GM19438 (cell line): ENCODE measurements around the gene EPHB3.
A peak's percentile ranks its signal among the peaks of the same experiment; 100 is the strongest.

ENCODE experiments used
- ATAC-seq: cut with Tn5 transposase; IDR thresholded peaks from one replicate; pipeline ENCODE4 v1.9.1; 2021; ENCODE audit warnings: low read depth; ENCODE audit not compliant: unreplicated experiment

The EPHB3 gene

DNA sequence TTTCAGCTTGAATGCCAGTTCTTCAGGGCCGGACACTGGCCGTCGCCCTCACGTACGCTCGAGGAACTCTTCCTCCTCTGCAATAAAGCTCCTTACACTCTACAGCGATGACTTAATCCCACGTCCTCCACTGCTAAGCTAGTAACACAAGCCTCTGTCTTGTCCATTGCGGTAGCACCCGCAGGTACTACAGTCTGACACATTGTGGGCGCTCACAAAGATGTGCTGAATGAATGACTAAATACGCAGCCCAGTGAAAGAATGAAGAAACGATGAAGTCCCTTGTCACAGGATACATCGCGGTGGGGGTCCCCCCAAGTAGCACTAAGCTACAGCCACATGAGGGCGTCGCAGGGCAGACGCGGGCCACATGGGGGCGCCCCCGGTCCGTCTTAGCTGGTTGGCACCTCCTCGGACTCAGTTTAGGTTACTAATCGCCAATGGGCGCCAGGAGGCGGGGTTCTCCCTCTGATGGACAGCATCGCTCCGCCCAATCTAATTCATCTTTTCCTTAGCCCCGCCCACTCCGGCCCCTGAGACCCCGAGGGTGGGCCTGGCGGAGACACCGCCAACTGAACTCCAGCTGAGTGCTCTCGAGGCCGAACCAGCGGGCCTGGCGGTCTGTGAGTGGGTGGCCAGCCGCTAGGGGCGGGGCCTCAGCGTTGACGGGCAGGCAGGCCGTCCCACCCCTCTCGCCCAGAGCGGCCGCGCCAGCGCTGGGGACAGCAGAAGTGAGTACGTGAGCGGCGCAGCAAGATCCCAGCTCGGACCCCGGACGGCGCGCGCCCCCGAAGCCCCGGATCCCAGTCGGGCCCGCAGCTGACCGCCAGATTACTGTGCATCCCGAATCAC is at the start of gene EPHB3:
TSS of gene EPHB3 (plus strand) at position 725 of the 852 bp plus-strand sequence. CDS start 451 bp downstream, outside the sequence.
- ATAC-seq: peak; percentile 91

DNA sequence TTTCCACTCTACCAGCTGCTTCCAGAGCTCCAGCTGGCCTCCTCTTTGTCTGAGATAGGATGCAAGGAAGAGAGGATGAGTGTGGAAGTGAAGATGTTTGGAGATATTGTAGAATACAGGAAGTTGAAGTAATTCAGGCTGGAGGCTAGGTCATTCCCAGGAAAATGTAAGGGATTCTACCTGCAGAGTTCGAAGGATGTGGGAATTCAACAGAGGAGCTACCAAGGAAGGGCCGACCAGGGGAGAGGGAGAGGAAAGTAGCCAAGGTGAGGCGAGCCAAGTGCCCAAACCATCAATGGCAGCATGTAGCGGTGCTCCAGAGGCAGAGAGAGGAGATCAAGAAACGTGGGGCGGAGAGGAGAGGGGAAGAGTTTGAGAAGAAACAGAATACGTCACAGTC is 49.0 kb upstream of the EPHB3 start:
- no peak for ATAC-seq

DNA sequence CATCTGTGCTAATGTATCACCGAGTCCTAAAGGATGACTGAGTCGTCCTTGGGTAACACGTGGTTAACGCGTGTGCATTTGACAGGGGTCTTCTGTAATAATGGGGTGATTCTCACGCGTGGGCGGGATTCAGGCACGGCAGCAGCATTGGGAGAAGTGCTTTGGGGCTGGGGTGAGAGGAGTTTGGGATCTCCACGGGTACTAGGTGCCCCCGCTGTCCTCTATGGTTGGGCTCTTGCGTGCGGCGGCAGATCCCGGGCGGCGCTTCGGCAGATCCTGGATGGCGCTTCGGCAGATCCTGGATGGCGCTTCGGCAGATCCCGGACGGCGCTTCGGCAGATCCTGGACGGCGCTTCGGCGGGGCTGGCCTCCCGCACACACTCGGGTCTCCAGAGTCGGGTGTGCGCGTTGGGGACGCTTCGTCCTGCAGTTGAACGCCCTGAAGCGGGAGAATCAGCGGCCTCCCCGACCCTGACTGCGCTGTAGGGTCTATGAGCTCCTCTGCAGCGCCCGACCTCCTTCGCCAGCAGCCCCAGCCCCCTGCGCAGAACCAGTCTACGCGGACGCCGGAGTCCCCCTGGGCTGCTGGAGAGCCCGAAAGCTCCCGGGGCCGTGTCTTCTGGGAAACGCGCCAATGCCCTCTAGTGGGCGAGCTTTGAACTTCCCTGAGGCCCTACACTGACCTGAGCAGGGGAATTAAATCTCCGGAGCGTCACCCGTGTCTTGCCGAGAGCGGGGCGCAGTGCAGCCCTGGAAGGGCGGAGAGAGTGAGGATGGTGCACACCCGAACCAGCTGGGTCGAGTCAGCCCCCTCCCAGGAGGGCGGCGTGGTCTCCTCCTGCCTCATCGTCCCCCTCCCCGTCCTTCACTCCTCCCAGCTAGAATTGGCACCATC is 48.1 kb upstream of the EPHB3 start:
- no peak for ATAC-seq

DNA sequence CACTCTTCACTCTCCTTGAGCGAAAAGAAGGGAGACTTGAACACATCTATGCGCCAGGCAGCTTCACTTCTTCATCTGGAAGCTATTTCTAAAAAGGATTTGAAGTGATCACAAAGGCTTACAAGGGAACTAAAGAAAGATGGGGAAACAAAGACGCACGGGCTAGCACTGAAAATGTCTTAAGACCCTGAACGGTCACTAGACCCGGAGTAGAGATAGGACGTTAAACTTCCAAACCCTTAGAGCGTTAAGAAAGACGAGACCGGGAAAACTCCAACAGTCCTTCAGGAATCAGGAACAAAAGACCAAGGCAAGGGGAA is 47.5 kb upstream of the EPHB3 start:
- ATAC-seq: no peak

DNA sequence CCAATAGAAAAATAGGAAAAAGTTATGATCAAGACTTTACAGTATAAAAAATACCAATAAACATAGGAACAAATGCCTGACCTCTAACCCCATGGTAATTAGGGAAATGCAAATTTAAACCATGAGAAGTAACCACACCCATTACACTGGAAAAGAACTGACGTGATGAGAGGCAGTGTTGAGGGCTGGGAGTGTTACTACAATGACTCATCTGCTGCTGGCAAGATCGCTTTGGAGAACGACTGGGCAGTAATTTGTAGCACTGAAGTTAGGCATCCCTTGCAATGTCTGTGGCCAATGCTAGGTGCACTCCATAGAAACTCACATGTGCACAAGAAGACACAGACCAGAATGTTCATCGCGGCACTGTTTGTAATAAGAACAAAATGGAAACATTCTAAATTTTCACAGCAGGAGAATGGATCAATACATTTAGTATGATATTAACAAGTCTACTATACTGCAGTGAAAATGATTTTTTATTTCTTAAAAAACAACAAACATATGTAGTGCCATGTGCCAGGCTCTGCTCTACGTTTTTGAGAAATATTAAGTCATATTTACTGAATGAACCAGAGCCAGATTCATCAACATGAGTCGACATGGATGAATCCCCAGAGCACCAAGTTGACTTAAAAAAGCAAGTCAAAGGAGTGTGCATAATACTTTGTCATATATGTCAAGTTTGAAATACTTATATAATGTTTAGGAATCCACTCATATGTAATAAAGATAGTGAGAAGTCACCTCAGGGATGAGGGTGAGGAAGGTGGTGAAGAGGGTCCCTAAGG is 37.6 kb upstream of the EPHB3 start:
- ATAC-seq: no peak

DNA sequence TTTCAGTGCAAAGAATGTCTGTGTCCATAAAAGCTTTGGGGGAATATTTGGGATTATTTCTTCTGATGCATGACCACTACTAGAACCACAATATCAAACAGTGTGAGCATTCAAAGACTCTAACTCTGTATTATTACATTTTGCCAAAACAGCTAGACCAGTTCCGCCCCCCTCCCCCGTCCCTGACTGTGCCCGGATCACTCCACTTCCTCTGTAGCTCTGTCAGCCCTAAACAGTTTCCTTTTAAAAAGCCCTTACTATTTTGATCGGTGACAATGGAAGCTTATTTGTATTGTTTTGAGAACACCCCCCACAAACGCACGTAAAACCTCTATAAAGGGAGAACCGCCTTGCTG is 36.6 kb upstream of the EPHB3 start:
- ATAC-seq: no peak

DNA sequence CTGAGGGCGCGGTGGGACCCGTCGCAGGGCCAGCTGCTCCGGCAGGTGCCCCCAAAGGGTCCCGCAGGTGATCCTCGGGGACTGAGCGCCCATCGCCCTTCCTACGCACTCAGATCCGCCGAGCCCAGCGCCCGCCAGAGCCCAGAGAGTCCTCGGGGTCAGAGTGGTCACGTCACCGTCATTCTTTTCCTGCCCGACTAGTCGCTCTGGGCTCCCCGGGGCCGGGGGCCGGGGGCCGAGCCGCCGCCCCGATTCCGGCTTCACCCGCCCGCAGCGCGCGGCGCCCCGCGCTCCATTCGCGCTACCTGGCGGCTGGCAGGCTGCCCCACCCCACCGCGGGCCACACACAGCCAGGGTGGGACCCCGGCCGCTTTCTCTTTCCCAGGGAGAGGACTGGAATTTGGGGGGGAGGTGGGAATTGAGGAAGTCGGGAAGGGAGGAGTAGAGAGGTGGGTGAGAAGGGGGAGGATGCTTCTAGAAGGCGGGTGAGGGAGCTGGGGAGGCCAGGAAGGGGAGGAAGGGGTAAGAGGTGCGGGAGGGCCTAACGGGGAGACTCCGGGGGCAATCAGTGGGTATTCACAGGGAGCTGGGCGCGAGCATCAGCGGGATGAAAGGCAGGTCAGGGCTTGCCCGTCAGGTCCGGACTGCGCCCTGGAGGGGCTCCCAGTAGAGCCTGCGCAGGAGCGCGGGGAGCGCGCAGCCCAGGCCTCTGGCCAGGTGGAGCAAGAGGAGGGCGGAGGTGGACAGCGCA is 36.1 kb upstream of the EPHB3 start:
- ATAC-seq: no peak

DNA sequence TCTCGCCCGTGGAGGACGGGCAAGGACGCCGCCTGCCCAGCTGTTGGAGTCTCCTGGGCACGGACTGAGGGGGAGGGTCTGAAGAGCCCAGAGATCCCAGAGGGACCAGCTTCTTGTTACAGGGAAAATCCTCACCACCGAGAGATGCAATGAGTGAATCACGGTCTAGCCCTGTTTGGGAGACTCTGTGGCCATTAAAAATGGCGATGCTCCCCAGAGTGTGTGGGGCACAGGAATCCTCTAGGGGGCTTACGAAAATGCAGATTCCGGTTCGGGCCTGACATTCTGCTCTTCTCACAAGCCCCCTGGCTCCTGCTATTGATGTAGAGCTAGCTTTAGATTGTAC is 35.5 kb upstream of the EPHB3 start:
- no peak for ATAC-seq

DNA sequence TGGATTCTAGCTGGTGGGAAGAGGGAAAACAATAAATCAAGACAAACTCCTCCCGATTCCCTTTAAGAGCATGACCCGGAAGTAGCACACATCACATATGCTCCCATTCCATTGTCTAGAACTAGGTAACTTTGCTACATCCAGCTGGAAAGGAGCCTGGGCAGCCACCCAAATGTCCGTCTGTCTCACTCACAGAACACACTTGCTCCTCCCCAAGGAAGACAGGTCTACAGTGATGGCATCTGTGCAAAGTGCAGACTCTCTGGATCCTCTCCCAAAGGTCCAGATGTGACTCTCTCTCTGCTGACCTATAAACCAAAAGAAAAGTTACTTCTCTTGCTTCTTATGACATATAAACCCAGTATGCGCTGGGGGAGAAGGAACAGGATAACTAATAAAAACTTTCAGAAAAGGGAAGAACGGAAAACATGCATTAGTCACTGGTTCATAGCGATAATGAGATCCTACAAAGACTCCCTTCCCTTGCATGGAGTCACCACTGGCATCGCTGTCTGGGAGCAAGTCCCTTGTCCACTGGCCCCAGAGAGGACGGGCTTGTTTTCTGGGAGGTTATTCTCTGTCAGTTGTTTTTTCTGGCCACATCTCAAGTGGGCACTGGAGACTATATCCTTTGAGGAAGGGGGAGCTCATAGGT is 29.8 kb upstream of the EPHB3 start:
- ATAC-seq: no peak

DNA sequence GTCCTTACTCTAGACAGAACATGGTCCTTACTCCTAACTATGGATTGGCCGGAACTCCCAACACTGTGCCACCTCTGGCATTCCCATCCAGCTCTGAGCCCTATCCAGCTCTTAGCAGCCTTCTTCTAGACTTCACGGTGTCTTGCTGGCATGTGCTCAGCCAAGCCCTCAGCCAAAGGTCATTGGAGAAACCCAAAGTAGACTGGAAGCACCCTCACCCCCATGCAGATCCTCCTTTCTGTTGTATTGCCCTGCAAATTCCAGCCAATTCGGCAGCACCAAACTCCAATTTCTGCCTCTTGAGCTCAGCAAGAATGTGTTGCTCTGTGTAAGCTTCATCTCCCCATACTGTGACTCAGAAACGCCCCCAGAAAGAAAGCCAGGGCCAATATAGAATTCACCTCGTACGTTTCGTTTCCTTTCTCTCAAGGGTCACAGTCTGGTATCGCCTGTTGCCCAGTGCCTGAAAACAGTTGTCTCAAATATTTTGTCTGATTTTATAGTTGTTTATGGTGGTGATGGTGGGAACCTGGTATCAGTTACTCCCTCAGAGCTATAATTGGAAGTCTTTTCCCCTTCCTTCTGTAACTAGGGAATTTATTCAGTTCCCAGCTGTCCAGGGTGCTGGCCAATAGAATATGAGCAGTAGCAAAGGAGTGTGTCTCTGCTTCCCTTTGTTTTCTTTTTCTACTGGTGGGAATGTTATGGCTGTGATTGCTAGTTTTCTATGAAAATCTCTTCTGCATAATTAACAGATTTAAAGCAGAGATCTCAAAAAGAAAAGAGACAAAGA is 28.4 kb upstream of the EPHB3 start:
- ATAC-seq: no peak

DNA sequence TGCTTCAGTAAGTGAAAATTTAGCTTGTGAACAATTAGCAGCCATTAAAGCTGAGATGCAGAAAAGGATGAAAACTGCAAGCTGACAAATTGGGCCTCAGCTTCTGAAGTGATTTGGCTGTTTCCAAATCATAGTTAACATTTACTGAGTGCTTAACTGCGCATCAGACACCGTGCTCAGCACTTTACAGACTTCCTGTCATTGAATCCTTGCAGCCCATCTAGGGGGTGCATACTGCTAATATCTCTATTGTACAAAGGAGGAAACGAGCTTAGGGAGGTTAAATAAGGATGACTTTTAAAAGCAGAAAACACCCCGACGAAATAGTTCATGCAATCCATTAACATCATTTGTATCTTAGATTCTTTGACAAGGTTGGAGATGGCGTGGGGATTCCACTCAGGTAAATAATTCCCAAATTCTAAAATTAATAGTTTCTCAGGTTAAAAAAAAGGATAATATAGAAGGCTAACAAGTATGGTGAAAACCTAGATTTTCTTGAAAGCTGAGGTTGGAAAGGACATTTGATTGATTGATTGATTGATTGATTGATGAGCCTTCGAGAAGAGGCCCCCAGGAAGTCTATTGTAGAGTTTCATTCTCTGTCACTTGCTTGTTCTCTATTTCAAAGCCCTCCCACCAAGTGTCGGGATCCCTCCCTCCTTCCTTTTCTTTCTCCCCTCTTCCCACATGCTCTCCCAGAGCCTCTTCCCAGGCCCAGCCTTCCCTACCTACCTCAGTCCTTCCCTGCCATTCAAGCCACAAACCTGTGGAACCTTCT is 23.5 kb upstream of the EPHB3 start:
- ATAC-seq: no peak

DNA sequence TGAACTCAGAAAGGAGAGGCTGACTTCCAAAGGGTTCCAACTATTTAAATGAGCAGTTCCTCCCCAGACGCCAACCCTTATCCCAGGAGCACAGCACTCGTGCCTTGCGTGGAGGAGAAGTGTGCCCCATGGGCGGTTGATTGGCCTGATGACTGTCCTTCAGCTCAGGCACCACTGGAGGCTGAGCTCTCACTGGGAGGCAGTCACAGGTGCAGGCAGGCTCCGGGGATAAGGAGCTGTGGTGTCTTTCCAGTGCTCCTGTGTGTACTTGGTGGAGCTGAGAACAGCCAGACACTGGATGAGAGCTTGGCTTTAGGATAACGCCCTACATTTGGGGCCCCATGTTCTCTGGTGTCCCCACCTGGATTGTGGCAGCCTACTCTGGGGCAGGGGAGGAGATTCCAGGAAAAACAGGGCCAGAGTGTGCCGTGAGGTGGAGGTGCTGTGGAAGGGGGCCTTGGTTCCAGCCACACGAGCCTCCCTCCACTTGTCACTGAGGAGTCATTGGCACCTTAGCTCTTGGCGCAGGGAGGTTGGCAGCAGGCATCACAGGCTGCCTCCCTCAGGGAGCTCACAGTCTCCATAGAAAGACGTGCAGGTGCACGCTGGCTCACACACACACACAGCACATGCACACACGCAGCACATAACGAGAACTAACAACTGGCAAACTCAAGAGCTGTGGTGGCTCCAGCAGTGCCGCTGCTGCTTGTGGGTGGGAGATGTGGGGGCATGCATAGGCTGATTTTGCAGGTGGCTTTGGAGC is 22.7 kb upstream of the EPHB3 start:
- no peak for ATAC-seq

DNA sequence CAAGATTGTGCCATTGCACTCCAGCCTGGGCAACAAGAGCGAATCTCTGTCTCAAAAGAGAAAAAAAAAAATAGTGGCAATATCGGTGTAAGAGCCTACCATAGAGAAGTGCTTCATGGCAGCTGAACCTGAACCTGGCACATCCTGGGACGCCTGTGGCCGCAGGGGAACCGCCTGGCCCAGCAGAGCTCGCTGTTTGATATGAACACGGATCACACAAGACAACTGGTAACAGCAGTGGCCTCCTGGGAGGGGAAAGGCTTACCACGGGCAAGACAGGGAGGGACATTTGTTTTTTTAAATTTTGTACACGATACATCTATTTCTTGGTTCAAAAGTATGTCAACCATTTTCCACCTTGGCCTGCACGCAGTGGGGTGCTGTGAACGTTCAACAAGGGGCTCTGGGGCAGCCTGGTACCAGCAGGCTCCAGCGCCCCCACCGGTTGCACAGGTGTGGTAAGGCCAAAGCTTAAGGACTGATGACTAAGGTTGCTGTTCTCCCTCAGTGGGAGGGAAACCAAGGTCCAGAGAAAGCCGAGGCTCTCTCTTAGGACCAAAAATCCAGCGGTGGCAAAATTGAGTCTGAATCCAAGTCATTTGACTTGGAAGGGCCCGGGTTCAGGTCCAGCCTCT is 21.7 kb upstream of the EPHB3 start:
- no peak for ATAC-seq

DNA sequence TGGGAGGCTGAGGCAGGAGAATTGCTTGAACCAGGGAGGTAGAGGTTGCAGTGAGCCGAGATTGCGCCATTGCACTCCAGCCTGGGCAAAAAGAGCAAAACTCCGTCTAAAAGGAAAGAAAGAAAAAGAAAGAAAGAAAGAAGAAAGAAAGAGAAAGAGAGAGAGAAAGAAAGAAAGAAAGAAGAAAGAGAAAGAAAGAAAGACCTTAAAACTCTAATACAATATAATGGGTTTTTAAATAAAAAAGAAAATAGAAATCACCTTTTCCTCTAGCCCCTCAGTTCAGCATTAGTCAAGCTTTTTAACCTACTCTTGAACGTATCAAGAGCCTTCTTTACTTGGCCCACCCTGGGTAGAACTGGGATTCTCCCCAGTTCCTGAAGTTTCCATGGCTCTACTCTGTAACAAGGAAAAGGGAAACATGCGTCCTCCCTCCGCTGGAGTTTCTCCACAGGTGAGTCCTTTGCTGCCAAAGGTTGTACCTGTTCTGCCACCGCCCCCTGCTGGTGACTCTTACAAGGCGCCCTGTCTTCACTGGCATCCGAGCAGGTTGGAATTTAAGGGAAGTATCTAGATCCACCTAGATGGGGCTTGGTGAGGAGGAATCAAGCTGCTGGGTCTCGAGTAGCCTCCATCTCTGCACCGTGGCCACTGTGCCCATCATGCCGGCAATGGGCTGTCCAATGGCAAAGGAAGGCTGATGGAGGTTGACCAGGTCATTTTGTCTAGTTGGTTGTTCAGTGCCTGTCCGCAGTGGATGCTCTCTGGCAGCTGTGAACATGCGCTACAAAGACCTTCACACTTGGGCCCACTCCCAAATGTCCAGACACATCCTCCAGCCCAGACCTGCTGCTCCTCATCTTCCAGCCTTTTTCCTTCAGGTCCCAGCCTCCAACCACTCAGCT is 20.6 kb upstream of the EPHB3 start:
- ATAC-seq: no peak

DNA sequence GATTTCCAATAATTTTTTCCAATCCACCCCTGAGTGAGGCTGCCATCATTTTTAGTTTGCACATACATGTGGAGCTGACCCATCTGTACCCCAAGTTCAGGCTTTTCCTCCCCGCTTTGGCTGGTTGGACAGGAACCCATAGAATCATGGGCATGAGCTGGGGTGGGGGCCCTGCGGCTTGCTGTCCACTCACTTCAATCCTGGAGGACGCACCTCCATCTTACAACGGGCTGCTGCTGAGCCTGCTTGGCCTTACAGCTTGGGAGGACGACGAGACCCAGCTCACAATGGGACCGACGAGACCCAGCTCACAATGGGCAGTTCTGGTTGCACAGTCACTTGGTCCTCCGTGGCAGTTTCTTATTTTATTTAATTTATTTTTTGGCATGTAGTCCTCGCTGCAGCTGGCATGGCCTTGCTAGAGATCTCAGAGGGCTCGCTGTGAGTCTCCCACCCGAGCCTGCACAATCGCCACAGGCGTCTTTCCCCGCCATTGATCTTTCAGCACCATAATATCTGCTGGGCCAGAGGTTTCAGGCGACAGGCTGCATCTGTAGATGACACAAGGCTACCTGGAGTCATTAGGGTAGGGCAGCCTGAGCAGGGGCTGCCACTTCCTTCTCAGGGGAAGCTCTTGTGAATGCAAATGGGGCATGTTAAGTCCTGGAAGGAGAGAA is 19.6 kb upstream of the EPHB3 start:
- no peak for ATAC-seq

DNA sequence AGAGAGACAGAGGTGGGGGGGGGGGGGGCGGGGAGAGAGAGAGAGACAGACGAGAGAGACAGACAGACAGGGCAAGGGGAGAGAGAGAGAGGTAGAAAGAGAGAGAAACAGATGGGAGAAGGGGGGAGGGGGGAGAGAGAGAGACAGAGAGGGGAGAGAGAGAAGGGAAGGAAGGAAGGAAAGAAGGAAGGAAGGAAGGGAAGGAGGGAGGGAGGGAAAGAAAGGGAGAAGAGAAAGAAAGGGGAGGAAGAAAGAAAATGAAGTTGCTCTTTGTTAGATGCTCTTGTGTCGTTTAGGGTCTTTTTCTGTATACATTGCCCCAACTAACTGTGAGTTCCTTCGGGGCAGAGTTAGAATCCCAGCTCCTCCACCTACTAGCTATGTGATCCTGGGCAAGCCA is 19.0 kb upstream of the EPHB3 start:
- ATAC-seq: no peak
